Measurements from ENCODE around the gene POLR1G. TPM values are rescaled to one million over a fixed set of nuclear protein-coding genes. Genes with fewer than 3 reads are reported as not detected.
"Not testable (repeated sequence)": the region's sequence is repeated elsewhere in the genome, so short reads cannot be mapped to it uniquely, and the experiment has no call there.

POLR1G gene
- total RNA-seq, 2 experiments from 2014 or later, result 0.16 to 0.28 TPM

GRCh38 chr19:45408121-45408520, 1.7 kb downstream of the POLR1G start:
- Histone ChIP-seq H3K27ac (ENCODE audit: low read depth in 1 of 2, low read length in 2 of 2) (no peak overlapping the region), H3K36me3 (ENCODE audit: insufficient read depth, low read length) (peaks cover 6% of the 10 kb centered on the region), H3K4me3 (ENCODE audit: low read length) (no peak overlapping the region), H3K9me3 (ENCODE audit: control insufficient read depth in 1 of 2, insufficient read depth in 1 of 2, low read length in 2 of 2) (peaks cover 0 to 3% of the 10 kb centered on the region in 2 experiments), H3K27me3 (ENCODE audit: control insufficient read depth in 1 of 2, insufficient read depth in 2 of 2, low read length in 2 of 2) (peaks cover 19 to 21% of the 10 kb centered on the region in 2 experiments), H3K4me1 (ENCODE audit: insufficient read depth, low read length) (peaks cover 38% of the 10 kb centered on the region)
- peaks cover 36% of the 10 kb centered on the region for H3K4me1 Mint-ChIP-seq (ENCODE audit: low read depth)
- peak in 1 of 14 experiments; percentile 20 for DNase-seq
- H3K4me3 Mint-ChIP-seq, result peak overlapping the region; percentile 44
- POLR2A ChIA-PET, result interaction anchor here (1.5 kb wide), 1 partner anchor 71 kb away, joined by 6 read pairs; no protein-coding TSS in a partner anchor
- TF ChIP-seq, protein P1, sequence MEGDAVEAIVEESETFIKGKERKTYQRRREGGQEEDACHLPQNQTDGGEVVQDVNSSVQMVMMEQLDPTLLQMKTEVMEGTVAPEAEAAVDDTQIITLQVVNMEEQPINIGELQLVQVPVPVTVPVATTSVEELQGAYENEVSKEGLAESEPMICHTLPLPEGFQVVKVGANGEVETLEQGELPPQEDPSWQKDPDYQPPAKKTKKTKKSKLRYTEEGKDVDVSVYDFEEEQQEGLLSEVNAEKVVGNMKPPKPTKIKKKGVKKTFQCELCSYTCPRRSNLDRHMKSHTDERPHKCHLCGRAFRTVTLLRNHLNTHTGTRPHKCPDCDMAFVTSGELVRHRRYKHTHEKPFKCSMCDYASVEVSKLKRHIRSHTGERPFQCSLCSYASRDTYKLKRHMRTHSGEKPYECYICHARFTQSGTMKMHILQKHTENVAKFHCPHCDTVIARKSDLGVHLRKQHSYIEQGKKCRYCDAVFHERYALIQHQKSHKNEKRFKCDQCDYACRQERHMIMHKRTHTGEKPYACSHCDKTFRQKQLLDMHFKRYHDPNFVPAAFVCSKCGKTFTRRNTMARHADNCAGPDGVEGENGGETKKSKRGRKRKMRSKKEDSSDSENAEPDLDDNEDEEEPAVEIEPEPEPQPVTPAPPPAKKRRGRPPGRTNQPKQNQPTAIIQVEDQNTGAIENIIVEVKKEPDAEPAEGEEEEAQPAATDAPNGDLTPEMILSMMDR (IDR thresholded peaks at IDR 0.05), result no peak
- intact Hi-C loops (cut with DNase I, micrococcal nuclease), result loop anchor here in 1 of 2 experiments (10.0 kb wide), 2 partner anchors 153 to 457 kb away; partner anchors contain the start of genes FOXA3, MARK4 and SYMPK
- peaks cover 29% of the 10 kb centered on the region for H3K27me3 Mint-ChIP-seq
- H3K9me3 Mint-ChIP-seq, result no peaks in the 10 kb centered on the region
- CTCF ChIA-PET, result interaction anchor here (1.2 to 1.5 kb wide), 2 partner anchors 31 to 71 kb away, joined by 3 to 8 read pairs; no protein-coding TSS in a partner anchor
- H3K27ac Mint-ChIP-seq, result no peak overlapping the region
- no peak for ATAC-seq (ENCODE audit: poor library complexity)
- peaks cover 20% of the 10 kb centered on the region for H3K36me3 Mint-ChIP-seq (ENCODE audit: low read depth)

DNA sequence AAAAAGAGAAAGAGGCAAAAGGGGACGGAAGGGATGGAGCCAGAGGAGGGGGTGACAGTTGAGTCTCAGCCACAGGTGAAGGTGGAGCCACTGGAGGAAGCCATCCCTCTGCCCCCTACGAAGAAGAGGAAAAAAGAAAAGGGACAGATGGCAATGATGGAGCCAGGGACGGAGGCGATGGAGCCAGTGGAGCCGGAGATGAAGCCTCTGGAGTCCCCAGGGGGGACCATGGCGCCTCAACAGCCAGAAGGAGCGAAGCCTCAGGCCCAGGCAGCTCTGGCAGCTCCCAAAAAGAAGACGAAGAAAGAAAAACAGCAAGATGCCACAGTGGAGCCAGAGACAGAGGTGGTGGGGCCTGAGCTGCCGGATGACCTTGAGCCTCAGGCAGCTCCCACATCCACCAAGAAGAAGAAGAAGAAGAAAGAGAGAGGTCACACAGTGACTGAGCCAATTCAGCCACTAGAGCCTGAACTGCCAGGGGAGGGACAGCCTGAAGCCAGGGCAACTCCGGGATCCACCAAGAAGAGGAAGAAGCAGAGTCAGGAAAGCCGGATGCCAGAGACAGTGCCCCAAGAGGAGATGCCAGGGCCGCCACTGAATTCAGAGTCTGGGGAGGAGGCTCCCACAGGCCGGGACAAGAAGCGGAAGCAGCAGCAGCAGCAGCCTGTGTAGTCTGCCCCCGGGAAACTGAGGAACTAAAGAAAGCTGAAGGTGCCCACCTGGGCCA, 2.5 kb downstream of the POLR1G start:
- TF ChIP-seq, protein P1 (IDR thresholded peaks at IDR 0.05), result no peak
- POLR2A ChIA-PET, result no interaction called here
- H3K27me3 Mint-ChIP-seq, result peaks cover 20% of the 10 kb centered on the region
- H3K27ac Mint-ChIP-seq, result no peak overlapping the region
- peaks cover 29% of the 10 kb centered on the region for H3K4me1 Mint-ChIP-seq (ENCODE audit: low read depth)
- intact Hi-C loops (cut with DNase I, micrococcal nuclease), result loop anchor here in 1 of 2 experiments (10.0 kb wide), 2 partner anchors 154 to 456 kb away; partner anchors contain the start of genes FOXA3, MARK4 and SYMPK
- Histone ChIP-seq H3K27ac (ENCODE audit: low read depth in 1 of 2, low read length in 2 of 2) (no peak overlapping the region), H3K9me3 (ENCODE audit: control insufficient read depth in 1 of 2, insufficient read depth in 1 of 2, low read length in 2 of 2) (peaks cover 0 to 3% of the 10 kb centered on the region in 2 experiments), H3K4me3 (ENCODE audit: low read length) (no peak overlapping the region), H3K27me3 (ENCODE audit: control insufficient read depth in 1 of 2, insufficient read depth in 2 of 2, low read length in 2 of 2) (peaks cover 11 to 12% of the 10 kb centered on the region in 2 experiments), H3K36me3 (ENCODE audit: insufficient read depth, low read length) (peaks cover 12% of the 10 kb centered on the region), H3K4me1 (ENCODE audit: insufficient read depth, low read length) (peaks cover 33% of the 10 kb centered on the region)
- DNase-seq (peak in 1 of 14 experiments; percentile 28), ATAC-seq (ENCODE audit: poor library complexity) (no peak)
- CTCF ChIA-PET, result interaction anchor here (1.5 kb wide), 1 partner anchor 76 kb away, joined by 3 read pairs; no protein-coding TSS in a partner anchor
- H3K4me3 Mint-ChIP-seq, result no peak overlapping the region
- no peaks in the 10 kb centered on the region for H3K9me3 Mint-ChIP-seq
- peaks cover 29% of the 10 kb centered on the region for H3K36me3 Mint-ChIP-seq (ENCODE audit: low read depth)

DNA sequence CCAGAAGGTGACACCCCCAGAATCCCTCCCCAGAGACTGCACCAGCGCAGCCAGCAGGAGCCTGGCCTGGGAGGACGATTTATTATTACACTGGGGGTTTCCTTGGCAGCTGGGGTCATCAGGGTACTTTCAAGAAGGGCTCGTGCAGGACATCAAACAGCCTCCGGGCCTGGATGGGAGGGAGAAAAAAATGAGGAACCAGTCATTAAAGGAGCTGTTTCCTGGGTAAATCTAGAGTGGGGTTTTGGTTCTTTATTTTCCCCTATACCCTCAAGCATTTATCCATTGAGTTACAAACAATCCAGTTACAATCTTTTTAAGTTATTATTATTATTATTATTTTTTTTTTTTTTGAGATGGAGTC, 3.1 kb downstream of the POLR1G start:
- peaks cover 6% of the 10 kb centered on the region in 2 experiments for H3K27me3 ChIP-seq (ENCODE audit: control insufficient read depth in 1 of 2, insufficient read depth in 2 of 2, low read length in 2 of 2)
- H3K4me1 ChIP-seq (ENCODE audit: insufficient read depth, low read length), result peaks cover 28% of the 10 kb centered on the region
- no peaks in the 10 kb centered on the region for H3K9me3 Mint-ChIP-seq
- peaks cover 23% of the 10 kb centered on the region for H3K4me1 Mint-ChIP-seq (ENCODE audit: low read depth)
- TF ChIP-seq, protein P1 (IDR thresholded peaks at IDR 0.05), result no peak
- H3K9me3 ChIP-seq (ENCODE audit: control insufficient read depth in 1 of 2, insufficient read depth in 1 of 2, low read length in 2 of 2), result no peaks in the 10 kb centered on the region
- DNase-seq (no peak), ATAC-seq (ENCODE audit: poor library complexity) (no peak)
- ChIA-PET CTCF (interaction anchor here (1.5 kb wide), 1 partner anchor 76 kb away, joined by 3 read pairs; no protein-coding TSS in a partner anchor), POLR2A (no interaction called here)
- H3K36me3 ChIP-seq (ENCODE audit: insufficient read depth, low read length), result peaks cover 15% of the 10 kb centered on the region
- peaks cover 35% of the 10 kb centered on the region for H3K36me3 Mint-ChIP-seq (ENCODE audit: low read depth)
- no peak overlapping the region for H3K27ac Mint-ChIP-seq
- H3K27ac ChIP-seq (ENCODE audit: low read depth in 1 of 2, low read length in 2 of 2), result no peak overlapping the region
- no peak overlapping the region for H3K4me3 ChIP-seq (ENCODE audit: low read length)
- H3K4me3 Mint-ChIP-seq, result no peak overlapping the region
- peaks cover 14% of the 10 kb centered on the region for H3K27me3 Mint-ChIP-seq
- intact Hi-C loops (cut with DNase I, micrococcal nuclease), result loop anchor here in 1 of 2 experiments (10.0 kb wide), 2 partner anchors 155 to 455 kb away; partner anchors contain the start of genes FOXA3, MARK4 and SYMPK

DNA sequence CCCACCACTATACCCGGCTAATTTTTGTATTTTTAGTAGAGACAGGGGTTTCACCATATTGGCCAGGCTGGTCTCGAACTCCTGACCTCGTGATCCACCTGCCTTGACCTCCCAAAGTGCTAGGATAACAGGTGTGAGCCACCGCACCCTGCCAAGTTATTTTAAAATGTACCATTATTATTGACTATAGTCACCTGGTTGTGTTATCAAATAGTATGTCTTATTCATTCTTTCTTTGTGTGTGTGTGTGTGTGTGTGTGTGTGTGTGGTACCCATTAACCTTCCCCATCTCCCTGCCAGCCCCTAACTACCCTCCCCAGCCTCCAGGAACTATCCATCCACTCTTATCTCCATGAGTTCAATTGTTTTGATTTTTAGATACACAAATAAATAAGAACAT, 3.9 kb downstream of the POLR1G start:
- H3K9me3 ChIP-seq (ENCODE audit: control insufficient read depth in 1 of 2, insufficient read depth in 1 of 2, low read length in 2 of 2); H3K27me3 ChIP-seq (ENCODE audit: control insufficient read depth in 1 of 2, insufficient read depth in 2 of 2, low read length in 2 of 2); H3K27ac Mint-ChIP-seq; POLR2A ChIA-PET; H3K4me3 ChIP-seq (ENCODE audit: low read length); H3K9me3 Mint-ChIP-seq; ATAC-seq (ENCODE audit: poor library complexity); H3K27me3 Mint-ChIP-seq; intact Hi-C loops (cut with DNase I, micrococcal nuclease); DNase-seq; H3K27ac ChIP-seq (ENCODE audit: low read depth in 1 of 2, low read length in 2 of 2); H3K4me3 Mint-ChIP-seq: not testable (repeated sequence)
- peaks cover 18% of the 10 kb centered on the region for H3K36me3 ChIP-seq (ENCODE audit: insufficient read depth, low read length)
- CTCF ChIA-PET, result interaction anchor here (1.5 kb wide), 1 partner anchor 75 kb away, joined by 3 read pairs; no protein-coding TSS in a partner anchor
- peaks cover 39% of the 10 kb centered on the region for H3K36me3 Mint-ChIP-seq (ENCODE audit: low read depth)
- peaks cover 20% of the 10 kb centered on the region for H3K4me1 ChIP-seq (ENCODE audit: insufficient read depth, low read length)
- peaks cover 19% of the 10 kb centered on the region for H3K4me1 Mint-ChIP-seq (ENCODE audit: low read depth)
